Measurements from ENCODE around the gene CST7. TPM values are rescaled to one million over a fixed set of nuclear protein-coding genes. Genes with fewer than 3 reads are reported as not detected.
"Not testable (repeated sequence)": the region's sequence is repeated elsewhere in the genome, so short reads cannot be mapped to it uniquely, and the experiment has no call there.

Gene CST7, protein sequence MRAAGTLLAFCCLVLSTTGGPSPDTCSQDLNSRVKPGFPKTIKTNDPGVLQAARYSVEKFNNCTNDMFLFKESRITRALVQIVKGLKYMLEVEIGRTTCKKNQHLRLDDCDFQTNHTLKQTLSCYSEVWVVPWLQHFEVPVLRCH
- total RNA-seq: not detected in 2 replicates

GRCh38 chr20:24948939-24949679 is at the start of gene CST7:
Gene CST7 (plus strand): TSS chr20:24949269. CDS start chr20:24949506, 237 bp downstream.
- DNase-seq (ENCODE audit: low read depth): no peak

GRCh38 chr20:24906806-24907205 is 42.3 kb upstream of the CST7 start:
- DNase-seq (ENCODE audit: low read depth): no peak

GRCh38 chr20:24908642-24909041 is 40.4 kb upstream of the CST7 start:
- no peak for DNase-seq (ENCODE audit: low read depth)

DNA sequence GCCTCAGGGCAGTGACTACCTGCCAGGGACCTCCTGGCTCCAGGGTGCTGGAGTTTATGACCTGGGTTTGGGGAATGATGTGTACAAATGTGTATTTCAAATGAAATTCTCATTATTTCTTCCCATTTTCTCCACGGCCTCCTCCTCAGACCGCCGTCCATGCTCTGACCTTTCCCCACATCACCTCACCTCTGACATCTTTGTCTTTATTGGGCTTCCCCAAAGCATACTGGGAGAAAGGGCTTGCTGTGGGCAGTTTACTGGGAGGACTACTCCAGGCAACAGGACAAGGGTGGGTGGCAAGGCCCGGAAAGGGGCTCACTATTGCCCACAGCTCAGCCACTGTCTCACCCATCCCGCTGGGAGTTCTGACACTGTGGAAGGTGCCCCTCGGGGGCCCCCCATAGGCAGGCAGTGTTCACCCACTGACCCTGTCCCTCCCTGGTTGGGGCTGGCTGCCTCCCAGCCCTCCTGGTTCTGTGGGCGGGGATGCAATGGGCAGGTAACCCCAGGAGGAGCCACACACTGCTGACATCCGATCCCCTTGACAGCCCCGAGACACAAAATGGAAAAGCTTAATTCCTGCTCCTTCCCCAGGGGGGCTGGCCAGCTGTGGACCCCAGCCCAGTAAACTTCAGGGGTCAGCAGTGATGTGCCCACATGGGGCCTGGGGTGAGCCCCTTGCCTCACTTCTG is 39.8 kb upstream of the CST7 start:
- no peak for DNase-seq (ENCODE audit: low read depth)

DNA sequence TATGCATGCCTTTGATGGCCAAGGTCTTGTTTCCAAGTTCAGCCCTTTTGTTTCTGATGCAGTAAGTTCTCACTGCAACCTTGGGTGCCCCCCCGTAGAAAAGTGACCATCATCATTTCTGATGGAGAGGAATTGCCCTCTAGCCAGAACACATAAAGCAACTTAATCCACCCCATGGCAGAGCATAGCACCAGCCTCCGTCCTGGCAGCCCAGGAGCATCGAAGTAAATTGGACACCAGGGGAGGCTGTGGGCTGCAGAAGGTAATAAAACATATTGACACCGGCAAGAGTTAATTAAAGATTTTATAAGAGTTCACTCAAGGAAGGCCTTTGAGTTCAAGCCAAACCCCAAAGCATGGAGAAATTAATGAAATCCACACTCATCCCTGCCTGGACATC is 39.2 kb upstream of the CST7 start:
- no peak for DNase-seq (ENCODE audit: low read depth)

DNA sequence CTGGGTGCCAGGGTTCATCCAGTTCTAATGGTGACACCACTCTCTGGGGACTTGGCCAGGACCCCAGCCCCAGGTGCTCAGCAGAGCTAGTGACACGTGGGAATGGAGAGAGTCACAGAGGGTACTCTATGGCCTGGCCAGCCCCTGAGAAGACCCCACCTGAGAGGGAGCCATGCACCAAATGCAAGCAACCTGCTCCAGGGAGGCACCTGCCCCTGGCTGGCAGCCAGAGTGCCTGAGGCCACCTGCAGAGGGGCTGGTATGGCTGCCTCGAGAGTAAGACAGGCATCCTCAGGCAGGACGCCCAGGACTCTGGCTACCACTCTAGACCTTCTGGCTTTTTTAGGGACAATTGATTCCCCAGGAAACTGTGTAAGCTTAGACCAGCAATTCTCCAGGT is 38.6 kb upstream of the CST7 start:
- DNase-seq (ENCODE audit: low read depth): no peak

- no peak for DNase-seq (ENCODE audit: low read depth)
Observed at GRCh38 chr20:24911461-24911860, 37.6 kb upstream of the CST7 start.

- DNase-seq (ENCODE audit: low read depth): no peak
Observed at GRCh38 chr20:24912397-24913075, 36.5 kb upstream of the CST7 start.

- no peak for DNase-seq (ENCODE audit: low read depth)
Observed at GRCh38 chr20:24913076-24913628, 35.9 kb upstream of the CST7 start.

GRCh38 chr20:24914388-24915241 is 34.5 kb upstream of the CST7 start:
- no peak for DNase-seq (ENCODE audit: low read depth)

GRCh38 chr20:24915440-24915839 is 33.6 kb upstream of the CST7 start:
- no peak for DNase-seq (ENCODE audit: low read depth)

- no peak for DNase-seq (ENCODE audit: low read depth)
Observed at GRCh38 chr20:24915892-24916291, 33.2 kb upstream of the CST7 start.

- no peak for DNase-seq (ENCODE audit: low read depth)
Observed at GRCh38 chr20:24916412-24916811, 32.7 kb upstream of the CST7 start.

- DNase-seq (ENCODE audit: low read depth): no peak
Observed at GRCh38 chr20:24917056-24917455, 32.0 kb upstream of the CST7 start.

DNA sequence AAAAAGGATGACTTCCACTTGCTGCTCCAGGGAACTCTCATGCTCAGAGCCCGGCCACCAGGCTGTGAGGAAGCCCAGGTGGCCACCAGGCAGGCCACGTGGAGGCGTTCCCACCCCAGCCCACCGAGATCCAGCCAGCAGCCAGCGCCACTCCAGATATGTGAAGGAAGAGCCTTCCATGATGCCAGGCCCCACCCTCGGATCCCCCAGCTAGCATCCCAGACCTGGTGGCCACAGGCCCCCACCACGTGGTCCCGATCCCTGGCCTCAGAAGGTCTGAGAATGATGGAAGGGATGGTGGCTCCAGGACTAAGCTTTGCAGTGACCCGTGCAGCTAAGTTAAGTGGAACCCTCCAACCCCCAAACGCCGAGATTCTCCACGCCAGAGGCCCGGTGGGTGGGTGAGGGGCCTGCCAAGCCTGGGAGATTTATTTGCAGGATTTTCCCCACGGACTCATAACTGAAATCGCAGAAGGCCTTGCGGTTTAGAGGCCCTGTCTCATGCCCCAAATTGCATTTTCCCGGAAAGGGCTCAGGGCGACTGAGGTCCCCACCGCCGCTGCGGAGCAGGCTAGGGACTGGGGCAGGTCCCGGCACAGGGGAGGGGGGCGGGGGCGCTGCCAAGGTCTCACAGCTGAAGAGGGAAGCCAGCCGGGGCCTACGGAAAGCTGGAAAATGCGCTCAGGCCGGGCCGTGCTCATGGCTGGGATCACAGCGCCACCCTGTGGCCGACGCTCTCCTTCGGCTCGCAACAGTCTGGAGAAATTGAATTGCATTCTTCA is 31.1 kb upstream of the CST7 start:
- peak; percentile 29 for DNase-seq (ENCODE audit: low read depth)

DNA sequence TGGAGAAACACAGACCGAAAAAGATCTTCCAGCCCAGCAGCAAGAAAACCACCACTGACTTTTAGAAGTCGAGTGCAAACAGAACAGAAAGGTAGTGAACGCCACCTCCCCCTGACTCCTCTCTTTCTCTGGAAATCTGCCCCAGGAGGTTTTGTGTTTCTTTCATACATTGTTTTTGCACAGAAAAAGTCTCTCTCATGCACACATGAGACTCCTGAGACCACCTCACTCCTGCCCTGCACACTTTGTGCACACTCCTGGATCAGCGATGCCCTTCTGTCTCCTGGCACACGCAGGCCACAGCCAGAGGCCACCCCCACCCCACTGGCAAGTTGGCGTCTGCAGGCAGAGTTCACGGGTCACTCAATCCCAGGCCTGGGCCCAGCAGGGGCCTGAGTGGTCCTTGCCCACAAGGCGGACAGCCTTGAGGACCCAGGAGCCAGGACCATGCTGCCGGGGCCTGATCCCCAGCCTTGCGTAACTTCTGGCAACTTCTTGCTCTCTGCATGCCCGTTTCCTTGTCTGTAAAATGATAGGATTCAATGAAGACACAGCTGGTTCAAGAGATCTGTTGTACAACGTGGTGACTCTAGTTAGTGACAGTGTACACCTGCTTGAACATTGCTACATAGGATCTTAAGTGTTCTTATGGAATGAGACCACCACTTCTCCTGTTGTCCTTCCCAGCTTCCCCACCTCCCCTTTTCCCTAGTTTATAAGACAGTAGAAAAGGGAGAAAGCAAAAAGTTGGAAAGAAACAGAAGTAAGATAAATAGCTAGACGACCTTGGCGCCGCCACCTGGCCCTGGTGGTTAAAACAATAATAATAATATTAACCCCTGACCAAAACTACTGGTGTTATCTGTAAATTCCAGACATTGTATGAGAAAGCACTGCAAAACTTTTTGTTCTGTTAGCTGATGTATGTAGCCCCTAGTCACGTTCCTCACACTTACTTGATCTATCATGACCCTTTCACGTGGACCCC is 30.2 kb upstream of the CST7 start:
- no peak for DNase-seq (ENCODE audit: low read depth)

- DNase-seq (ENCODE audit: low read depth): not testable (repeated sequence)
Observed at GRCh38 chr20:24919665-24920064, 29.4 kb upstream of the CST7 start.

GRCh38 chr20:24920706-24921105 is 28.4 kb upstream of the CST7 start:
- peak; percentile 21 for DNase-seq (ENCODE audit: low read depth)

DNA sequence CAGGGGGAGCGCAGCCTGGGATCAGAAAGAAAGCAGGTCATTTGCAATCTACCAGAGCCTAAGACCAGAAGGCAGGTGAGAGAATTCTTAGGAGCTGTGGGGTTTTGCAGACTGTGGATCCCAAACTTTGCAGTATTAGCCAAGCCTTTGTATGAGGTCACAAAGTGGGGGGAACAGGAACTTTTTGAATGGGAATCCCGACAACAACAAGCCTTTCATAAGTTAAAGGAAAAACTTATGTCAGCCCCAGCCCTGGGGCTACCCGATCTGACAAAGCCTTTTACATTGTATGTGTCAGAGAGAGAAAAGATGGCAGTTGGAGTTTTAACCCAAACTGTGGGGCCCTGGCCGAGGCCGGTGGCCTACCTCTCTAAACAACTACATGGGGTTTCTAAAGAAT is 19.8 kb upstream of the CST7 start:
- DNase-seq (ENCODE audit: low read depth): not testable (repeated sequence)
